GM23338 (cell line): Measurements from ENCODE around the gene LAMB1. TPM values are rescaled to one million over a fixed set of nuclear protein-coding genes. Genes with fewer than 3 reads are reported as not detected.

Source experiments
- ATAC-seq: fragments of 200-7000 bp; cut with Tn5 transposase; 3 replicates; pipeline ENCODE4 v1.9.1; 2020
- DNase-seq: peaks from one replicate; pipeline ENCODE4 v3.0.0-alpha.2; 2015; ENCODE audit warnings: low spot score
- H2AFZ ChIP-seq: fragments of 200-600 bp; sonication (generic); 2 replicates; pipeline ENCODE4 v1.8.0; 2016; ENCODE audit warnings: antibody characterized with exemption, mild to moderate bottlenecking, moderate library complexity
- H3F3A ChIP-seq: fragments of 200-600 bp; sonication (generic); replicated peaks from 2 replicates; pipeline ENCODE4 v1.8.0; 2017; ENCODE audit warnings: antibody characterized with exemption, mixed run types, low read depth
- H3K27ac ChIP-seq: fragments of 200-600 bp; sonication (generic); 2 replicates; pipeline ENCODE4 v1.6.1; 2016; ENCODE audit warnings: low read depth
- H3K27me3 ChIP-seq: fragments of 200-600 bp; sonication (generic); 2 replicates; pipeline ENCODE4 v1.8.0; 2016; ENCODE audit warnings: mild to moderate bottlenecking, mixed run types, moderate library complexity; ENCODE audit not compliant: insufficient read depth
- H3K36me3 ChIP-seq: fragments of 200-600 bp; sonication (generic); 2 replicates; pipeline ENCODE4 v1.8.0; 2016; ENCODE audit warnings: mild to moderate bottlenecking; ENCODE audit not compliant: insufficient read depth
- H3K4me1 ChIP-seq: fragments of 200-600 bp; sonication (generic); 2 replicates; pipeline ENCODE4 v1.8.0; 2016; ENCODE audit warnings: mild to moderate bottlenecking, moderate library complexity; ENCODE audit not compliant: insufficient read depth
- H3K4me2 ChIP-seq: fragments of 200-600 bp; sonication (generic); 2 replicates; pipeline ENCODE4 v1.7.1; 2017; ENCODE audit warnings: mixed run types
- H3K4me3 ChIP-seq: fragments of 200-600 bp; sonication (generic); 2 replicates; pipeline ENCODE4 v1.6.1; 2016; ENCODE audit warnings: mixed run types
- H3K79me2 ChIP-seq: fragments of 200-600 bp; sonication (generic); replicated peaks from 2 replicates; pipeline ENCODE4 v1.8.0; 2017; ENCODE audit warnings: mild to moderate bottlenecking; ENCODE audit not compliant: insufficient read depth
- H3K9me2 ChIP-seq: fragments of 200-600 bp; sonication (generic); 2 replicates; pipeline ENCODE4 v1.8.0; 2017; ENCODE audit not compliant: insufficient read depth
- H4K20me1 ChIP-seq: fragments of 200-600 bp; sonication (generic); replicated peaks from 2 replicates; pipeline ENCODE4 v1.8.0; 2017; ENCODE audit warnings: mild to moderate bottlenecking; ENCODE audit not compliant: insufficient read depth
- H3K27ac Mint-ChIP-seq: 2 replicates; pipeline ENCODE4 v1.8.0; 2020; ENCODE audit warnings: inconsistent platforms, mild to moderate bottlenecking, moderate library complexity, mixed read lengths
- H3K27me3 Mint-ChIP-seq: 3 replicates; pipeline ENCODE4 v1.8.0; 2022; ENCODE audit warnings: low read depth, mild to moderate bottlenecking, moderate library complexity, mixed read lengths, inconsistent platforms; ENCODE audit not compliant: insufficient read depth, poor library complexity
- H3K36me3 Mint-ChIP-seq: 3 replicates; pipeline ENCODE4 v1.8.0; 2021; ENCODE audit warnings: low read depth, mild to moderate bottlenecking, inconsistent platforms, moderate library complexity, mixed read lengths
- H3K4me1 Mint-ChIP-seq: 3 replicates; pipeline ENCODE4 v1.8.0; 2020; ENCODE audit warnings: mild to moderate bottlenecking, inconsistent platforms, mixed read lengths
- H3K4me3 Mint-ChIP-seq: 3 replicates; pipeline ENCODE4 v1.8.0; 2021; ENCODE audit warnings: moderate library complexity, mild to moderate bottlenecking, inconsistent platforms, mixed read lengths
- H3K9me3 Mint-ChIP-seq: 3 replicates; pipeline ENCODE4 v1.8.0; 2020; ENCODE audit warnings: moderate library complexity, mild to moderate bottlenecking, inconsistent platforms, mixed read lengths
- CREB1 ChIP-seq: fragments of 250-450 bp; sonication (Bioruptor Pico); IDR thresholded peaks from 2 replicates; pipeline ENCODE4 v1.5.0; 2020; ENCODE audit warnings: low read depth, mild to moderate bottlenecking, moderate library complexity
- EZH2 ChIP-seq: fragments of 200-600 bp; sonication (generic); IDR thresholded peaks from one replicate; pipeline ENCODE4 v1.8.0; 2017; ENCODE audit warnings: antibody characterized with exemption, mild to moderate bottlenecking, low read depth; ENCODE audit not compliant: unreplicated experiment
- EZH2phosphoT487 ChIP-seq: fragments of 200-600 bp; sonication (generic); IDR thresholded peaks from one replicate; pipeline ENCODE4 v1.8.1; 2018; ENCODE audit warnings: antibody characterized with exemption; ENCODE audit not compliant: unreplicated experiment
- JUNB ChIP-seq: IDR thresholded peaks from one replicate; pipeline ENCODE4 v1.6.1; 2016; ENCODE audit warnings: antibody characterized with exemption; ENCODE audit not compliant: unreplicated experiment
- POLR2AphosphoS5 ChIP-seq: IDR thresholded peaks from 2 replicates; pipeline ENCODE4 v1.6.1; 2016; ENCODE audit warnings: antibody characterized with exemption, low read depth
- REST ChIP-seq: IDR thresholded peaks from one replicate; pipeline ENCODE4 v1.6.1; 2018; ENCODE audit warnings: antibody characterized with exemption; ENCODE audit not compliant: unreplicated experiment
- STAT1 ChIP-seq: IDR thresholded peaks from one replicate; pipeline ENCODE4 v1.6.1; 2016; ENCODE audit warnings: antibody characterized with exemption; ENCODE audit not compliant: unreplicated experiment
- ZNF114 ChIP-seq: fragments of 250-450 bp; sonication (Bioruptor Pico); IDR thresholded peaks from 2 replicates; pipeline ENCODE4 v1.5.0; 2020; ENCODE audit warnings: mild to moderate bottlenecking, moderate library complexity
- ZNF331 ChIP-seq: fragments of 250-450 bp; sonication (Bioruptor Pico); IDR thresholded peaks from 2 replicates; pipeline ENCODE4 v1.5.0; 2020; ENCODE audit warnings: low read depth, mild to moderate bottlenecking, moderate library complexity
- ZNF462 ChIP-seq: fragments of 250-450 bp; sonication (Bioruptor Pico); IDR thresholded peaks from 2 replicates; pipeline ENCODE4 v1.5.0; 2020; ENCODE audit warnings: mild to moderate bottlenecking, moderate library complexity
- polyA plus RNA-seq: library from polyadenylated mRNA; unstranded; fragments of >200 nt; fragmentation: Nextera tagmentation; extraction: Ambion mirVana; gene quantifications from 2 replicates; pipeline ENCODE4 v1.2.1, GENCODE V29; 2016
- total RNA-seq: library from RNA; depleted of rRNA; stranded (reverse); fragments of >200 nt; shearing (Covaris generic); gene quantifications from 2 replicates; pipeline ENCODE4 v1.2.3, GENCODE V29; 2014
- TF ChIP-seq, protein P1 (sequence below): IDR thresholded peaks from 2 replicates; pipeline ENCODE4 v1.6.1; 2016; ENCODE audit warnings: antibody characterized with exemption
- TF ChIP-seq, protein P2 (sequence below), 2 experiments: fragments of 200-600 bp in 1 of 2; sonication (generic) in 1 of 2; conservative IDR thresholded peaks; 2 replicates each; pipeline versions ENCODE4 v1.5.1 to v1.6.1; 2016 to 2017; ENCODE audit warnings: antibody characterized with exemption in 2 of 2, low read depth in 2 of 2, mild to moderate bottlenecking in 2 of 2, moderate library complexity in 1 of 2

LAMB1 gene
- total and polyA plus RNA-seq, 2 experiments from 2014 or later = 53.5 to 57.8 TPM

GRCh38 chr7:107946881-107947280 lies 56.1 kb downstream of the LAMB1 start:
- DNase-seq (no peak), ATAC-seq (no peak)
- Mint-ChIP-seq H3K27me3 (peaks cover 12% of the 10 kb centered on the region), H3K36me3 (peaks cover 15% of the 10 kb centered on the region), H3K4me1 (peaks cover 12% of the 10 kb centered on the region), H3K9me3 (no peaks in the 10 kb centered on the region), H3K4me3 (no peak overlapping the region), H3K27ac (no peak overlapping the region)
- H3K4me1 ChIP-seq = peaks cover 8% of the 10 kb centered on the region
- H3K36me3 ChIP-seq = peaks cover 10% of the 10 kb centered on the region
- H2AFZ ChIP-seq = no peak overlapping the region
- no peak for TF ChIP-seq STAT1
- no peak for TF ChIP-seq CREB1
- TF ChIP-seq EZH2 = no peak
- TF ChIP-seq EZH2phosphoT487 = no peak
- TF ChIP-seq ZNF114 (CRISPR knock-in tag) = no peak
- no peak for TF ChIP-seq JUNB
- TF ChIP-seq, protein P1, sequence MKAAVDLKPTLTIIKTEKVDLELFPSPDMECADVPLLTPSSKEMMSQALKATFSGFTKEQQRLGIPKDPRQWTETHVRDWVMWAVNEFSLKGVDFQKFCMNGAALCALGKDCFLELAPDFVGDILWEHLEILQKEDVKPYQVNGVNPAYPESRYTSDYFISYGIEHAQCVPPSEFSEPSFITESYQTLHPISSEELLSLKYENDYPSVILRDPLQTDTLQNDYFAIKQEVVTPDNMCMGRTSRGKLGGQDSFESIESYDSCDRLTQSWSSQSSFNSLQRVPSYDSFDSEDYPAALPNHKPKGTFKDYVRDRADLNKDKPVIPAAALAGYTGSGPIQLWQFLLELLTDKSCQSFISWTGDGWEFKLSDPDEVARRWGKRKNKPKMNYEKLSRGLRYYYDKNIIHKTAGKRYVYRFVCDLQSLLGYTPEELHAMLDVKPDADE = no peak
- no peak for TF ChIP-seq ZNF331 (CRISPR knock-in tag)
- no peak for TF ChIP-seq REST
- TF ChIP-seq ZNF462 (CRISPR knock-in tag) = no peak
- TF ChIP-seq, protein P2, sequence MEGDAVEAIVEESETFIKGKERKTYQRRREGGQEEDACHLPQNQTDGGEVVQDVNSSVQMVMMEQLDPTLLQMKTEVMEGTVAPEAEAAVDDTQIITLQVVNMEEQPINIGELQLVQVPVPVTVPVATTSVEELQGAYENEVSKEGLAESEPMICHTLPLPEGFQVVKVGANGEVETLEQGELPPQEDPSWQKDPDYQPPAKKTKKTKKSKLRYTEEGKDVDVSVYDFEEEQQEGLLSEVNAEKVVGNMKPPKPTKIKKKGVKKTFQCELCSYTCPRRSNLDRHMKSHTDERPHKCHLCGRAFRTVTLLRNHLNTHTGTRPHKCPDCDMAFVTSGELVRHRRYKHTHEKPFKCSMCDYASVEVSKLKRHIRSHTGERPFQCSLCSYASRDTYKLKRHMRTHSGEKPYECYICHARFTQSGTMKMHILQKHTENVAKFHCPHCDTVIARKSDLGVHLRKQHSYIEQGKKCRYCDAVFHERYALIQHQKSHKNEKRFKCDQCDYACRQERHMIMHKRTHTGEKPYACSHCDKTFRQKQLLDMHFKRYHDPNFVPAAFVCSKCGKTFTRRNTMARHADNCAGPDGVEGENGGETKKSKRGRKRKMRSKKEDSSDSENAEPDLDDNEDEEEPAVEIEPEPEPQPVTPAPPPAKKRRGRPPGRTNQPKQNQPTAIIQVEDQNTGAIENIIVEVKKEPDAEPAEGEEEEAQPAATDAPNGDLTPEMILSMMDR (conservative IDR thresholded peaks at IDR 0.05; ENCODE audit: low read depth in 2 of 2) = no peak
- TF ChIP-seq POLR2AphosphoS5 = no peak
- H3F3A ChIP-seq = no peaks in the 10 kb centered on the region
- no peaks in the 10 kb centered on the region for H3K79me2 ChIP-seq
- H3K4me2 ChIP-seq = no peak overlapping the region
- H3K27ac ChIP-seq = no peak overlapping the region
- H3K27me3 ChIP-seq = no peaks in the 10 kb centered on the region
- no peak overlapping the region for H3K4me3 ChIP-seq
- no peaks in the 10 kb centered on the region for H4K20me1 ChIP-seq
- H3K9me2 ChIP-seq = no peaks in the 10 kb centered on the region
